Peyer's patch (tissue), 4 donors: ENCODE data around the gene MAEL.

Experiments
- CTCF ChIP-seq, 6 experiments: fragments of 450-650 bp in 4 of 6; fragments of 200-600 bp in 2 of 6; sonication (generic) in 1 of 6; IDR thresholded peaks; one replicate each; pipeline ENCODE4 v1.5.1; 2017 to 2019; ENCODE audit warnings: antibody characterized with exemption in 6 of 6, mild to moderate bottlenecking in 3 of 6, moderate library complexity in 1 of 6
- POLR2A ChIP-seq, 2 donors: fragments of 450-650 bp; IDR thresholded peaks; one replicate each; pipeline ENCODE4 v1.5.1; 2017; ENCODE audit warnings: antibody characterized with exemption in 2 of 2, mild to moderate bottlenecking in 2 of 2, moderate library complexity in 2 of 2

- TF ChIP-seq CTCF (IDR thresholded peaks at IDR 0.05) (no peak), POLR2A (IDR thresholded peaks at IDR 0.05) (no peak)
These were observed 11.5 kb downstream of the MAEL start for GRCh38 chr1:167000546-167000945.
